Nephron (organoid): Measurements from ENCODE around the gene RYR2.

Source experiments
- H3K27ac Mint-ChIP-seq, 3 experiments: 2 replicates each; pipeline ENCODE4 v1.8.0; 2020; ENCODE audit warnings: mixed read lengths in 3 of 3, mild to moderate bottlenecking in 2 of 3, moderate library complexity in 1 of 3
- H3K27me3 Mint-ChIP-seq: 2 replicates; pipeline ENCODE4 v1.8.0; 2021; ENCODE audit warnings: low read depth, mild to moderate bottlenecking, moderate library complexity, mixed read lengths
- H3K36me3 Mint-ChIP-seq: 2 replicates; pipeline ENCODE4 v1.8.0; 2020; ENCODE audit warnings: low read depth, mixed read lengths
- H3K4me1 Mint-ChIP-seq: 2 replicates; pipeline ENCODE4 v1.8.0; 2020; ENCODE audit warnings: mixed read lengths
- H3K4me3 Mint-ChIP-seq, 3 experiments: 2 replicates each; pipeline ENCODE4 v1.8.0; 2020; ENCODE audit warnings: mild to moderate bottlenecking in 3 of 3, mixed read lengths in 3 of 3, moderate library complexity in 2 of 3
- H3K9me3 Mint-ChIP-seq: 2 replicates; pipeline ENCODE4 v1.8.0; 2020; ENCODE audit warnings: mixed read lengths
- TF ChIP-seq, protein P1 (sequence below), 3 experiments: fragments of 200-600 bp; sonication (generic); IDR thresholded peaks; one replicate each; pipeline ENCODE4 v1.5.0; 2021; ENCODE audit warnings: antibody characterized with exemption in 3 of 3; ENCODE audit not compliant: unreplicated experiment in 3 of 3

RYR2 gene

DNA sequence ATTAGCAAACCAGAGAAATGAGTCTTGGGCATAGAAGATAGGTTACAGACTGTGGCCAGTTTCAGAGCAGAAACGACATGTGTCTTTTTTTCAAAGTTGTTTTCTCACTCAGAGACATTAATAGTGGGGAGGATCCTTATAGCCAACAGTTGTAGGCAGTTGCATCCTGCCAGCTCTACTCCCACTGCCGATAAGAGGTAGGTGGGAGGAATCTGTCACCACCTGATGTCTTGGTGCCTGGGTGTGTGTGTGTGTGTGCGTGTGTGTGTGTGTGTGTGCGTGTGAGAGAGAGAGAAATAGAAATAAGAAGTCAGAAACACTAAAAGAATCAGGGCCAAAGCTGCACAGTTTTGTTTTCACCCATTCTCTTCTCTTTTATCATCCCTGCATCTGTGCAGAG, 629.3 kb downstream of the RYR2 start:
- Mint-ChIP-seq H3K27me3 (no peaks in the 10 kb centered on the region), H3K4me1 (no peaks in the 10 kb centered on the region)
- TF ChIP-seq, protein P1, sequence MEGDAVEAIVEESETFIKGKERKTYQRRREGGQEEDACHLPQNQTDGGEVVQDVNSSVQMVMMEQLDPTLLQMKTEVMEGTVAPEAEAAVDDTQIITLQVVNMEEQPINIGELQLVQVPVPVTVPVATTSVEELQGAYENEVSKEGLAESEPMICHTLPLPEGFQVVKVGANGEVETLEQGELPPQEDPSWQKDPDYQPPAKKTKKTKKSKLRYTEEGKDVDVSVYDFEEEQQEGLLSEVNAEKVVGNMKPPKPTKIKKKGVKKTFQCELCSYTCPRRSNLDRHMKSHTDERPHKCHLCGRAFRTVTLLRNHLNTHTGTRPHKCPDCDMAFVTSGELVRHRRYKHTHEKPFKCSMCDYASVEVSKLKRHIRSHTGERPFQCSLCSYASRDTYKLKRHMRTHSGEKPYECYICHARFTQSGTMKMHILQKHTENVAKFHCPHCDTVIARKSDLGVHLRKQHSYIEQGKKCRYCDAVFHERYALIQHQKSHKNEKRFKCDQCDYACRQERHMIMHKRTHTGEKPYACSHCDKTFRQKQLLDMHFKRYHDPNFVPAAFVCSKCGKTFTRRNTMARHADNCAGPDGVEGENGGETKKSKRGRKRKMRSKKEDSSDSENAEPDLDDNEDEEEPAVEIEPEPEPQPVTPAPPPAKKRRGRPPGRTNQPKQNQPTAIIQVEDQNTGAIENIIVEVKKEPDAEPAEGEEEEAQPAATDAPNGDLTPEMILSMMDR (IDR thresholded peaks at IDR 0.05; ENCODE audit: unreplicated experiment in 3 of 3): no peak

DNA sequence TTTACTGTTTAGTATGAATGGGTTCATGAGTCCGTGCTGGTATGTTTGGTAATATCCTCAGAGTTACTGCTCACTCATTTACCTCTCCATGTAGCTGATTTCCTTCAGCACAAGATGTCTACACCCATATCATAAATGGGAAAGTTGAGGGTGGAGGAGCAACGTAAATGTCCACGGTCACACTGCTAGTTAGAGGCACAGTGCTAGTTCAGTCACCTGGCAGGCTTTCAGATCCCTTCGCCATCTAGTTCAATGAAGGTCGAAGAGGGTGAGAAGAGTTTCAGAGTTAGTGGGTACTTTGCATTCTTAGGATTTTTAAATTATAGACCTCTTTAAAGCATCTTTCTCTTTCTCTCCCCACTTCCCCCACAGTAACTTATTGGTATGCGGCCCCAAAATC, 630.0 kb downstream of the RYR2 start:
- Mint-ChIP-seq H3K4me3 (no peak overlapping the region), H3K27me3 (no peaks in the 10 kb centered on the region), H3K36me3 (no peaks in the 10 kb centered on the region), H3K27ac (no peak overlapping the region), H3K4me1 (no peaks in the 10 kb centered on the region), H3K9me3 (peaks cover 2% of the 10 kb centered on the region)
- TF ChIP-seq, protein P1 (IDR thresholded peaks at IDR 0.05; ENCODE audit: unreplicated experiment in 3 of 3): no peak

More for the DNA sequence above, 629.3 kb downstream of the RYR2 start:
- H3K9me3 Mint-ChIP-seq: peaks cover 2% of the 10 kb centered on the region
- H3K4me3 Mint-ChIP-seq: no peak overlapping the region
- H3K36me3 Mint-ChIP-seq: no peaks in the 10 kb centered on the region
- H3K27ac Mint-ChIP-seq: no peak overlapping the region

DNA sequence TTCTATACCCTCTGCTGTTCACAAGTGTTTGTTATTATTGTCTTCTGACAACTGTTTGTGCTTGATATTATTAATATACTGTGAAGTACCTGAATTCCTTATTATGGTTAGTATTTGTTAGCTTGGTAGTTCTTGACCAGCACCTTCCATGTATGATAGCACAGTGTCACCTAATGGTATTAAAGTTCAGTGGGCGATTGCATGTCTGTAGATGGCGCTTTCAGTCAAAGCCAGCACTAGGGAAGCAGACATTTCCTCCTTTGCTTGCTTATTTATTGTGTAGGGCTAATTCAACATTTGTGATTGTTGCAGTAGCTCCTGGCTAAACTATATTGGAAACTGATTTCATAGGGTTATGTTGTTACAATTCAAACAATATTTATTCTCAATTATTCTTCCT, 630.8 kb downstream of the RYR2 start:
- no peaks in the 10 kb centered on the region for H3K27me3 Mint-ChIP-seq
- H3K4me3 Mint-ChIP-seq: no peak overlapping the region
- peaks cover 2% of the 10 kb centered on the region for H3K9me3 Mint-ChIP-seq
- no peak overlapping the region for H3K27ac Mint-ChIP-seq
- TF ChIP-seq, protein P1 (IDR thresholded peaks at IDR 0.05; ENCODE audit: unreplicated experiment in 3 of 3): peak in 1 of 3 experiments; percentile 20
- H3K4me1 Mint-ChIP-seq: no peaks in the 10 kb centered on the region
- no peaks in the 10 kb centered on the region for H3K36me3 Mint-ChIP-seq

DNA sequence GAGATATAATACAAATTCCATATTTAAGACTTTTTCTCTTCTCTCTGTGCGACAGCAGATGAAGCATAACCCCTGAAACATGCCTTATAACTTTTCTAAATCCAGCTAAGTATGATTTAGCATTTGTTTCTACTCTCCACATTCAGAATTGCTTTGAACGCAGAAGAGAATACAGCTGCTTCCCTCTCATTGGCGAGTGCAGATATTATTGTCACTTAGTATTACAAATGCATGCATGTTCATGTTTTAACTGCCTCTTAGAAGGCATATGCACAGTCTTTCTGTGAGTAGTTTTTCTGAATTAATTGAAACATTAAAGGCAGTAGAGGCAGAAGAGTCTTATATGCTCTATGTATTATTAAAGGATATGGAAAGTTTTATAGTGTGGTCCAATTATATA, 631.6 kb downstream of the RYR2 start:
- TF ChIP-seq, protein P1 (IDR thresholded peaks at IDR 0.05; ENCODE audit: unreplicated experiment in 3 of 3): no peak
- Mint-ChIP-seq H3K4me1 (no peaks in the 10 kb centered on the region), H3K27me3 (no peaks in the 10 kb centered on the region), H3K36me3 (no peaks in the 10 kb centered on the region), H3K9me3 (no peaks in the 10 kb centered on the region), H3K4me3 (no peak overlapping the region), H3K27ac (no peak overlapping the region)

DNA sequence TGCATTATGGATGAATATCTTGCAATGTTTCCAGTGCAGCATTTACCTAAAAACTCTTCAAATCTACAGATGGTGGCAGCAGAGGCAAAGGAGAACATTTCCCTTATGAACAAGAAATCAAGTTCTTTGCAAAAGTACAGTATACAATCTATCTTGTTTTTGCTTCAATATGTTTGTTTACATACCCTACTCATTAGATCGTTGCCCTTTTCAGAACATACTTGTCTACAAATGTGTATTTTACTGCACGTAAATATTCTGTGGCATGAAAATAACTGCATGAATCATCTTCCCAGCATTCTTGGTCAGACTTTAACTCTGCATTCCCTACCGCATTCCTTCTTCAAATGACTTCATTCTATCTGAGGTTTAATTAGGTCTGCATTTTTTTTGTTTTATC, 636.0 kb downstream of the RYR2 start:
- H3K9me3 Mint-ChIP-seq: no peaks in the 10 kb centered on the region
- H3K36me3 Mint-ChIP-seq: no peaks in the 10 kb centered on the region
- H3K4me1 Mint-ChIP-seq: no peaks in the 10 kb centered on the region
- H3K4me3 Mint-ChIP-seq: no peak overlapping the region
- TF ChIP-seq, protein P1 (IDR thresholded peaks at IDR 0.05; ENCODE audit: unreplicated experiment in 3 of 3): peak; percentile 48 to 54 (median 53)
- no peaks in the 10 kb centered on the region for H3K27me3 Mint-ChIP-seq
- H3K27ac Mint-ChIP-seq: no peak overlapping the region

DNA sequence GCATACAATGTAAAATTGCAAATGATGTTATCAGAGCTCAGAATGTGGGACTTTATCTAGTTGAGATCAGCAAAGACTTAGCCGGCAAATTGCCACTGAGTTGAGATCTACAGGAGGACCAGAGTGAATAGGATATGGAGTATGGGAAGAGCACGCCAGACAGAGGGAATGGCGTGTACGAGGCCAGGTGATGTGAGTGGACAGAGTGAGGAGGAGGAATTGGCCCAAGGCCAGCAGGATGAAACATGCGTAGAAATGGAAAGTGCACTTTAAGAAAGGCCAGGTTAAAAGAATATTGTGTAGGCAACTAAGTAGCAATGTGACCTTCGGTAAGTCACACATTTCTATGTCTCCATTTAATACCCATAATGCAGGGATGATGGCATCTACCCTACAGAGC, 637.7 kb downstream of the RYR2 start:
- Mint-ChIP-seq H3K27ac (no peak overlapping the region), H3K4me1 (no peaks in the 10 kb centered on the region), H3K9me3 (no peaks in the 10 kb centered on the region), H3K27me3 (no peaks in the 10 kb centered on the region), H3K4me3 (no peak overlapping the region), H3K36me3 (no peaks in the 10 kb centered on the region)
- TF ChIP-seq, protein P1 (IDR thresholded peaks at IDR 0.05; ENCODE audit: unreplicated experiment in 3 of 3): no peak
